Stimulated activated CD4-positive, alpha-beta T cell treated with anti-CD3 and anti-CD28 coated beads, TNF-alpha, amount 100 ng/mL, for 4 hours (primary cell): Measurements from ENCODE around the gene U2AF1.
"Not testable (repeated sequence)": the region's sequence is repeated elsewhere in the genome, so short reads cannot be mapped to it uniquely, and the experiment has no call there.

ENCODE experiments used
- DNase-seq, 3 experiments: peaks; one replicate each; pipeline ENCODE4 v3.0.0-alpha.2; 2020; ENCODE audit warnings: low read depth in 3 of 3

U2AF1 gene

GRCh38 chr21:43076643-43077042, 30.7 kb downstream of the U2AF1 start:
- not testable (repeated sequence) for DNase-seq

GRCh38 chr21:43076023-43076637, 31.2 kb downstream of the U2AF1 start:
- DNase-seq = not testable (repeated sequence)

DNA sequence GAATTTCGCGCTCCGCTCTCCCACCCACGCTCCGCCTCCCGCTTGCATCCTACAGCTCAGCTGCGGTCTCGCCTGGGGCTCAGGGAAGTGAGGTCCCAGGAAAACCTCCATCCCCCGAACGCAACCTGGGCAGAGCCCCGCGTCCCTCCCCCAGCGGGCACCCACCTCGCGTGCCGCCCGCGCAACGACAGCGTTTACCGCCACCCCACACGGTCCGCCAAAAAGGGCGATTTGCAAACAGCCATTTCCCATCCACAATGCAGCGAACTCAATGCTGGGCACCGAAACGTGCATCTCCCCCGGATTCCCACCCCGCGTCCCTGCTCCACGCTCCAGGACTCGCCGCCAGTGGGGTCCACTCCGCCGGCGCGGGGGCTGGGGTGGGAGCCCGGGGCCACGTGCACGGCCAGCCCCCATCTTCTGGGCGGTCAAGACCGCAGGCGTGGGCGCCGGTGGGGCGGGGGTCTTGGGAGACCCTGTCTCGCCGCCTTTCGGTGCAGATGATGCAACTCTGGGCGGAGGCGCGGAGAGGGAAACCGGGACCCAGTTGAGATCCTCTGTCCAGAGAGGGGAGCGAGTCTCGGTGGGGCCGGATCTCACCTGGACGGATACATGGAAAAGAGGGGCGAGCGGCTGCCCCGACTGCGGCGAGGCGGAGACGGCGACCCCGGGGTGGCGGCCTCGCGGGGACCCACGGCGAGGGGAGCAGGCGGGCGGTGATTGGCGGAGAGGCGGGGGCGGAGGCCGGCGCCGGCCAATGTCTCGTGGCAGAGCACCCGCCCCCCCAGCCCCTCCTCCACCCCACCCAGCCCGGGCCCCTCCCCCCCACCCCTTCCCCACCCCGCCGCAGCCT, 32.0 kb downstream of the U2AF1 start, which contains the start of gene CBS:
CBS (minus strand) TSS at position 666 of the 853 bp plus-strand sequence. CDS start 3,642 bp downstream, outside the sequence.
- DNase-seq = not testable (repeated sequence)

DNA sequence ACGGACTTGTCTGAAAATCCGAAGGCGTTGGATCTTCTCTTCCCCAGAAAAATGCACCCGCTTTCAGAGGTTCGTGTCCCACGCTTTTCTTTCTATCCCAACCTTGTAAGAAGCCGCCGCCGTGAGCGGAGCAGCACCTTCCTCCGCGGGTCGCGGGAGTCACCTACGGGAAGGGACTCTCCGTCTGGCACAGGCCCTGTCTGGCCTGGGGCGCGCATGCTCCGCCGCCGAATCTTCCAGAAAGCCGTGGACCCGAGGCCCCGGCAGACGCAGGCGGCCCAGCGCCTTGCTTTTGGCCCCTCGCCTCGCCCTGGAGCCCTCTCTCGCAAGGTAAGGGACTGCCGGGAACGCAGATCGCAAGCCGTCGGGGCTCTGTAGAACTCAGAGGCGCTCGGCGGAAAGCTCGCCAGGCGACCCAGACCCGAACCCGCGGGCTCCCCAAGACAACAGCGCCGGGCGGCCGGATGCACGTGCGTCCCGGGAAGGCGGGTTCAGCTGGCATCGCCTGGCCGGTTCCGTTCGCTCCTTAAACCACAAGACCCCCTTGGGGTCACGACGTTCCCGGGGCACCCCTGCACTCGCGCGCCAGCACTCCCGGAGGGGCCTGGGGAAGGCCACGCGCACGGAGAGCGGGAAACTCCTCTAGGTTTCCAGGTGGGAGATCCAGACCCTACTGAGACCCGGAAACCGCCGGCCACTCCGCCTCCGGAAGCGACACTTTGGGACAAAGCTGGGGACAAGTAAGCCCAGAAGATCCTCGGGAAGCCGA, 32.8 kb downstream of the U2AF1 start:
- not testable (repeated sequence) for DNase-seq

- DNase-seq = not testable (repeated sequence)
Observed at GRCh38 chr21:43072742-43073141, 34.6 kb downstream of the U2AF1 start.

DNA sequence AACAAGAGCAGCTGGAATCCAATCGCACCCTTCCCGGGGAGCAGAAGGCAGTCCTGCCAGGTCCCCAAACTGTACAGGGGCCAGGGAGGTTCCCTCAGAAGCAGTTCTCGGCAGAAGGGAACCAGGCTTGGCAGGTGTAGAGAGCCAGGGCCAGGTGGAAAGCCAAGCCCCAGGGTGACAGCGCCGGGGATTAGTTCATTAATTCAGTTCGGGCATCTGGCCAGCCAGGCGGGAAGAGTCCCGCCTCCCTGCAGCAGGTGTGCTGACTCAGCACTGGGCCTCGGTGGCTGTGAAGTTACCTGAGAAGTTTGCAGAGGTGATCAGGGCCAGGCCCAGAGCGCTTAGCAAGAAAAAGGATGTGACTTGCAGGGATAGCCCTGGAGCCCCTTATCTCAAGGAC, 37.7 kb downstream of the U2AF1 start:
- not testable (repeated sequence) for DNase-seq

DNA sequence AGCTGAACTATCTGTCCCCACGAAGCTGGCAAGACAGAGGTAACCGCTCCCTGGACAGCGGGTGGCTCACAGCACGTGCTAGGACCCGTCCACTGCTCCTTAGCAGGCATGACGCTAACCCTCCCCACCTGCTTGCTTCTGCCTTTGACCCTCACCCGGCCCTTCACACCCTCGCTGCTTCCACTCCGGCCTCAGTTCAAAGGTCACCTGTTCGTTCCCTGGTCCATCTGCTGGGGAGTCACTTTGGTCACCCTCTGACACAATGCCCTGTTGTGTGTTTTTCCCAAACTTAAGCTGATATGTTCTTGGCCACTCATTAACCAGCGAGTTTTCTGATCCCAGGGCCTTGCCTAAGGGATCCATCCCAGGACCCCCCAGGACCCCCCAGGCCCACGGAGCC, 39.3 kb downstream of the U2AF1 start:
- DNase-seq = not testable (repeated sequence)

DNA sequence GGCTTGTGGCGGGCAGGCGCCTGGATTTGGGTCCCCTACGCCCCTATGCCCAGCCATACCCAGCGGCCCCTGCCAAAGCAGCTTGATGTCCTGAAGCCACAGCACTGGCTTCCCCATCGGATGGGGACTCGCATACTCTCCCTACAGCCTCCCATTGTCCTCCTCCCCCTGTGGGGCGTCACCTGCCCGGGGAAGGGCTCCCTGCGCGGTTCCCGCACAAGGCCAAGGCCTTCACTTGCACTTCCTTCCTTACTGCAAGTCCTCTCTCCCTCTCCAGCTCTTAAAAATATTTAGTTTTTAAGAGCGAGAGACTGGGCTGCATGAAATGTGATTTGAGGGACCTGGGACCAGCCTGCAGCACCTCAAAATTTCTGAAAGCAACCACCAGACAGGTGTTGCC, 40.7 kb downstream of the U2AF1 start:
- DNase-seq = not testable (repeated sequence)

DNA sequence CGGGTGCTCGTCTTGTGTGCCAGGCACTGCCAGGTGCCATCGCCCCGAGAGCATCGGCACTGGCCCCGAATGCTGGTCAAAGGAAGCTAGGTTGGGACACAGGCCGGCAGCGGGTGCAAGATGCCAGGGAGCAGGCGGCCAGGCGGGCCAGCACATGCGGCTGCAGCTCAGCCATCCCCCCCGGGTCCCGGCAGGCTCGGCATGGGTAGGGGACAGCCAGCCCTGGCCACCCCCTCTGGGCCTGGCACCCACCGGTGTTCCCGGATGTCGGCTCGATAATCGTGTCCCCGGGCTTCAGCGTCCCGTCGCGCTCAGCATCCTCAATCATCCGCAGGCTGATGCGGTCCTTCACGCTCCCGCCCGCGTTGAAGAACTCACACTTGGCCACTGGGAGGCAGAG, 41.4 kb downstream of the U2AF1 start:
- DNase-seq = not testable (repeated sequence)

DNA sequence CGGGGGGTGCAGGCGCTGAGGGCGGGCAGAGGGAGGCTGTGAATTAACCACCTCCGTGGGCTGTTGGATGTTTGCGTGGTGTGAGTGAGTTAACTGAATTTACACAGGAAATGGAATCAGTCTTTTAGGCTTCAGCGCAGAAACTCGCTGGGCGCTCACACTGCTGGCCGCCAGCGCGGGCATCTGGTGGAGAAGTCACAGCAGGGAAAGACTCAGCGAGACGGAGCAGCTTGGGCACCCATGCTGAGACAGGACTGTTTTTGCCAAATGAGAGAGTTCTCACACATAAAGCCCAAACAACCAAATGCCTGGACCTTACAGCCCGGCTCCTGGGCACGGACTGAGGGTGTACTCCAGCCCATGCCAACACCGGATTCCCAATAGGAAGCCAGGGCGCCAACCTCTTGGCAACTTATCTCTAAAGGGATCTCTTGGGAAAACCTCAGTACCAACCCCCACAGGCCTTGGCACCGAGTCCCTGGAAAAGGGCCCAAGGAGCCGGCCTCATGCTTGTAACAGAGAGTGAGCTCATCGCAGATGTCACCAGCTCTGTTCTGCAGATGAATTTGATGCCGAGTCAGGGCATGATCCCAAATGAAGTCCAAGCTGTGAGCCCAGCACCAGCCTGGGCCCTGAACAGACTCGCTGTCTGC, 43.0 kb downstream of the U2AF1 start:
- not testable (repeated sequence) for DNase-seq

GRCh38 chr21:43062955-43063664, 44.3 kb downstream of the U2AF1 start:
- not testable (repeated sequence) for DNase-seq

DNA sequence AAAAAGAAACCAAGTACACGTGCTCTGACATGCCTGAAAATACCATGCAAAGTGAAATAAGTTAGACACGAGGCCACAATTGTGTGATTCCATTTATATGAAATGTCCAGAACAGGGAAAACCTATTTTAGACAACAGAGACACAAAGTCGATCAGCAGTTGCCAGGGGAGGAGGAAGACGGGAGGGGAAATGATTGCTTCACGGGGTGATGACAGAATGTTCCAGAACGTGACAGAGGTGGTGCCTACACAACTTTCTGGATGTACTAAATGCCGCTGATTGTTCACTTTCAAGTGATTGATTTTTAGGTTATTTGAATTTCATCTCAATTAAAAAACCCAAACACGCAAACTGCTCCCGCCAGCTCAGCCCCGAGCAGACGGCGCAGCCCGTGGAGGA, 54.3 kb downstream of the U2AF1 start:
- not testable (repeated sequence) for DNase-seq

DNA sequence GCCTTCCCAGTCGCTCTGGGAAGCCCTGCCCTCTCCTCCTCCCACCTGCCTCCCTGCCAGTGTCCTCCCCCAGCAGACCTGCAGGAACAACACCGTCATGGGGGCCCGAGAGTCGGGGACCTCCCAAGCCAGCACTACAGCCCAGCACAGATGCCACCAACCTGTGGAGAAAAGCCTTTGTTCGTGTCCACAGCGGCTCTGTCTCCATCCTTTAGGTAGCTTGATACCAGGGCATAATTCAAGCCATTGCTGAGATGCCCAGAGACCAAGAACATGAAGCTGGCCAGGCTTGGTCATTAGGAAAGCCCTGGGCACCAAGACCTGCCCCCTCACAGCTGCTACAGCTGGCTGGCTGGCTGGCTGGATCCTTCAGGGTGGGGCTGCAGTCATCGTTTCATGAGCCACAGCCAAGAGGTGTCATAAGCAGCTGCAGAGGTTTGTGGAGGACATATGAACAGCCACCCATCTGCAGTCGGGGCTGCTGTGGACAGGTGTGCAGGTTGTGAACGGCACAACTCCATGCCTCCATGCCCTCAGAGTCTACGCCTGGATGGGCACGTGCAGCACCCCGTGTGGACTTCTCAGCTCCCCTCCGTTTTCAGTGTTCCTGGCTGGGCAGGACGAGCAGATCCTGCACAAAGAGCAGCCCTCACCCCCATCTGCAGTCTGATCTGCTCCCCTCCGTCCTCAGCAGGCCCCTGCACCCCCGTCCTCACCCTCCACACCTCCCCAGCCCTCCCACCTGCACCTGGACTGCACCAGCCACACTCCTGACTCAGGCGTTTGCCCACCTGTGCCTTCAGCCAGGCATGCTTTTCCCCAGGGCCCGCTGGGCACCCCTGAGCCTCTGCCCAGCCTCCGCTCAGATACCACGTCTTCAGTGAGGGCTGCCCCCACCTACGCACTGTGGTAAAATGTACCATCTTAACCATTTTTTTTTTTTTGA, 61.2 kb downstream of the U2AF1 start:
- DNase-seq = not testable (repeated sequence)

DNA sequence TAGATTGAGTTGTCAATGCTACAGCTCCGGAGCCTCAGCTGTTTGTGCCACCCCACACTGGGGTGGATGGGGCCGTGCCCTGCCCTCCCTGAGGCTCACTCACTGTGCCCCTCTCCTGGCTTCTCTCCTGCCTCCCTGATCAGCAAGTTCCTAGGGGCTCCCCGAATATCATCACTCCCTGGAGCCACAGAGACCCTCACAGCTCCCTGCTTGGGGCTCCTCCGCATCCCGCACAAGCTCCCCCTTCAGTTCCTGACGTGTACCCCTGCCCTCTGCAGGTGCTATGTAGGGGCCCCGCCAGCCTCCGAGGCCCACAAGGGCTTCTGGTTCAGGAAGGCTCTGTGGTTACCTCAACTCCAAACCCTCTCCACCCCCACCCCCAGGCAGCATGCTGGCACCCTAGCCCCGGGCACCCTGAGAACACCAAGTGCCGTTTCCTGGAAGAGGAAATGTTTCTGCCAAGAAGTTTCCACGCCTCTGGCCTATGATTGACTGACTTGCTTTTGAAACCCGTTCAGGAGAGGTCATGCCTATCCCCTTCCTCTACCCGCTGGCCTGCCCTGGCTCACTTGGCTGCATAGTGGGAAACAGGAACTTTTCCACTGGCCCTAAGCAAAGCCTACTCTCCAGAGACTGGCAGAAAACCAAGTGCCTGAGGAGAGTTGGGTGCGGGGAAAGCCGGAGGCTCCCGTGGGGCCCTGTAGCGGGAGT, 62.0 kb downstream of the U2AF1 start:
- not testable (repeated sequence) for DNase-seq

DNA sequence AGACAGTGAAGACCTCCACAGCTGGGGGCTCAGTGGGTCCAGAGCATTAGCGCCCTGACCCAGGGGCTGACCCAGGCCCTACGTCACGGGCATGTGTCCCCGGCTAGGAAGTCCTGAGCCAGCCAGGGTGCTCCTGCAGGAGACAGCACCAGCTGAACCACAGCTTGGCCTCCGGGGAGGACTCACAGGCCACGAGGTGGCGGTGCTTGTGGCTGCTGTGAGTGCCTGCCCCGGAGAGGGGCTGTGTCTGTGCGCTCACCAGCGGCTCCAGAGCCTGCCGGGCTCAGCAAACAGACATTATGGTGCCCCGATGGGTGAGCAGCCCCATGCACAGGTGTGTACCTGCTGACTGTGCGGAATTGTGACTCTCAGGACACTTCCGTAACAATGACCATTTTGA, 62.8 kb downstream of the U2AF1 start:
- DNase-seq = not testable (repeated sequence)

- DNase-seq = not testable (repeated sequence)
Observed at GRCh38 chr21:43043291-43043690, 64.1 kb downstream of the U2AF1 start.
